Measurements from ENCODE around the gene SRRM5. TPM values are rescaled to one million over a fixed set of nuclear protein-coding genes. Genes with fewer than 3 reads are reported as not detected.
"Not testable (repeated sequence)": the region's sequence is repeated elsewhere in the genome, so short reads cannot be mapped to it uniquely, and the experiment has no call there.

SRRM5 gene
- total RNA-seq, 5 donors from 2014 or later (not counting 1 experiment from before 2014, with no cell fraction given): 0.55 to 1.6 (median 1.2) TPM

- H3K4me1 ChIP-seq (ENCODE audit: control insufficient read depth in 1 of 2, extremely low read depth in 1 of 2, insufficient read depth in 2 of 2, low read length in 2 of 2): peaks cover 9 to 43% of the 10 kb centered on the region in 2 experiments
- Mint-ChIP-seq H3K4me3 (peak overlapping the region; percentile 92 to 99 (median 95)), H3K36me3 (peaks cover 10% of the 10 kb centered on the region), H3K9me3 (no peaks in the 10 kb centered on the region), H3K27ac (peak overlapping the region; percentile 99 to 100), H3K27me3 (no peaks in the 10 kb centered on the region), H3K4me1 (peaks cover 41 to 47% (median 46%) of the 10 kb centered on the region in 3 donors)
- no peaks in the 10 kb centered on the region for H3K9me3 ChIP-seq
- no peaks in the 10 kb centered on the region for H3K27me3 ChIP-seq (replicated peaks in 1 of 2; ENCODE audit: control insufficient read depth in 2 of 2, extremely low read depth in 1 of 2, insufficient read depth in 2 of 2, low read length in 1 of 2)
- POLR2A ChIA-PET: interaction anchor here in 1 of 2 donors (1.0 kb wide), 1 partner anchor 108 kb away, joined by 4 read pairs; no protein-coding TSS in a partner anchor
- ATAC-seq (replicated peaks in 1 of 4): no peak
- H3K4me3 ChIP-seq (ENCODE audit: control insufficient read depth in 1 of 2, extremely low read depth in 1 of 2, low read length in 1 of 2): no peak overlapping the region
- peaks cover 0 to 29% of the 10 kb centered on the region in 2 donors for H3K36me3 ChIP-seq (ENCODE audit: control insufficient read depth in 2 of 2, extremely low read depth in 1 of 2, insufficient read depth in 1 of 2, low read length in 1 of 2)
- CTCF ChIA-PET: interaction anchor here in 1 of 2 donors (1.3 kb wide), 1 partner anchor 43 kb away, joined by 4 read pairs; no protein-coding TSS in a partner anchor
- DNase-seq: no peak
- H3K27ac ChIP-seq (ENCODE audit: low read length): peak overlapping the region; percentile 95
- WGBS (ENCODE audit: insufficient coverage): 38% methylated on average over 4 of the region's 5 CpGs
Measured at GRCh38 chr19:43597876-43598275, 14.0 kb upstream of the SRRM5 start.

- no peaks in the 10 kb centered on the region for H3K27me3 Mint-ChIP-seq
- H3K36me3 ChIP-seq (ENCODE audit: control insufficient read depth in 2 of 2, extremely low read depth in 1 of 2, insufficient read depth in 1 of 2, low read length in 1 of 2): peaks cover 0 to 21% of the 10 kb centered on the region in 2 donors
- H3K27me3 ChIP-seq (replicated peaks in 1 of 2; ENCODE audit: control insufficient read depth in 2 of 2, extremely low read depth in 1 of 2, insufficient read depth in 2 of 2, low read length in 1 of 2): no peaks in the 10 kb centered on the region
- peak overlapping the region in 1 of 2 donors; percentile 6 for H3K27ac Mint-ChIP-seq
- POLR2A ChIA-PET: interaction anchor here in 1 of 2 donors (0.6 kb wide), 1 partner anchor 61 kb away, joined by 3 read pairs; no protein-coding TSS in a partner anchor
- H3K4me3 ChIP-seq (ENCODE audit: control insufficient read depth in 1 of 2, extremely low read depth in 1 of 2, low read length in 1 of 2): no peak overlapping the region
- H3K27ac ChIP-seq (ENCODE audit: low read length): no peak overlapping the region
- CTCF ChIA-PET: interaction anchor here in 1 of 2 donors (1.3 kb wide), 1 partner anchor 44 kb away, joined by 4 read pairs; no protein-coding TSS in a partner anchor
- peaks cover 9 to 39% of the 10 kb centered on the region in 2 experiments for H3K4me1 ChIP-seq (ENCODE audit: control insufficient read depth in 1 of 2, extremely low read depth in 1 of 2, insufficient read depth in 2 of 2, low read length in 2 of 2)
- peaks cover 37 to 41% (median 40%) of the 10 kb centered on the region in 3 donors for H3K4me1 Mint-ChIP-seq
- DNase-seq (no peak), ATAC-seq (replicated peaks in 1 of 4) (no peak)
- H3K4me3 Mint-ChIP-seq: peak overlapping the region in 2 of 3 donors; percentile 6 to 99
- peaks cover 5% of the 10 kb centered on the region for H3K36me3 Mint-ChIP-seq
- 97% methylated on average over 18 of the region's 19 CpGs for WGBS (ENCODE audit: insufficient coverage)
- H3K9me3 ChIP-seq: no peaks in the 10 kb centered on the region
- H3K9me3 Mint-ChIP-seq: no peaks in the 10 kb centered on the region
Measured at GRCh38 chr19:43598445-43599240, 13.2 kb upstream of the SRRM5 start.

GRCh38 chr19:43599635-43600295 is 12.1 kb upstream of the SRRM5 start:
- peaks cover 3% of the 10 kb centered on the region for H3K36me3 Mint-ChIP-seq
- H3K36me3 ChIP-seq (ENCODE audit: control insufficient read depth in 2 of 2, extremely low read depth in 1 of 2, insufficient read depth in 1 of 2, low read length in 1 of 2): peaks cover 0 to 15% of the 10 kb centered on the region in 2 donors

GRCh38 chr19:43600326-43600725 is 11.6 kb upstream of the SRRM5 start:
- H3K4me3 ChIP-seq (ENCODE audit: control insufficient read depth in 1 of 2, extremely low read depth in 1 of 2, low read length in 1 of 2); H3K27me3 ChIP-seq (replicated peaks in 1 of 2; ENCODE audit: control insufficient read depth in 2 of 2, extremely low read depth in 1 of 2, insufficient read depth in 2 of 2, low read length in 1 of 2); H3K4me3 Mint-ChIP-seq; DNase-seq; H3K9me3 Mint-ChIP-seq; POLR2A ChIA-PET; H3K27me3 Mint-ChIP-seq; H3K36me3 Mint-ChIP-seq; ATAC-seq (replicated peaks in 1 of 4); H3K27ac ChIP-seq (ENCODE audit: low read length); H3K9me3 ChIP-seq; H3K27ac Mint-ChIP-seq: not testable (repeated sequence)
- CTCF ChIA-PET: interaction anchor here (0.6 to 1.0 kb wide), 4 partner anchors 16 to 210 kb away, joined by 3 to 6 read pairs (median 4); no protein-coding TSS in a partner anchor
- WGBS (ENCODE audit: insufficient coverage): 80% methylated on average over 2 of the region's 5 CpGs
- Histone ChIP-seq H3K36me3 (ENCODE audit: control insufficient read depth in 2 of 2, extremely low read depth in 1 of 2, insufficient read depth in 1 of 2, low read length in 1 of 2) (peaks cover 0 to 15% of the 10 kb centered on the region in 2 donors), H3K4me1 (ENCODE audit: control insufficient read depth in 1 of 2, extremely low read depth in 1 of 2, insufficient read depth in 2 of 2, low read length in 2 of 2) (peaks cover 9 to 23% of the 10 kb centered on the region in 2 experiments)
- peaks cover 28 to 35% (median 32%) of the 10 kb centered on the region in 3 donors for H3K4me1 Mint-ChIP-seq

More at GRCh38 chr19:43599635-43600295, 12.1 kb upstream of the SRRM5 start:
- POLR2A ChIA-PET: interaction anchor here in 1 of 2 donors (0.5 kb wide), 1 partner anchor 19 kb away, joined by 3 read pairs; no protein-coding TSS in a partner anchor
- peaks cover 9 to 28% of the 10 kb centered on the region in 2 experiments for H3K4me1 ChIP-seq (ENCODE audit: control insufficient read depth in 1 of 2, extremely low read depth in 1 of 2, insufficient read depth in 2 of 2, low read length in 2 of 2)
- H3K27me3 ChIP-seq (replicated peaks in 1 of 2; ENCODE audit: control insufficient read depth in 2 of 2, extremely low read depth in 1 of 2, insufficient read depth in 2 of 2, low read length in 1 of 2): no peaks in the 10 kb centered on the region
- DNase-seq (no peak), ATAC-seq (replicated peaks in 1 of 4) (no peak)
- Mint-ChIP-seq H3K9me3 (no peaks in the 10 kb centered on the region), H3K4me1 (peaks cover 30 to 38% (median 35%) of the 10 kb centered on the region in 3 donors), H3K4me3 (no peak overlapping the region), H3K27me3 (no peaks in the 10 kb centered on the region), H3K27ac (peak overlapping the region in 1 of 2 donors; percentile 16)
- no peak overlapping the region for H3K27ac ChIP-seq (ENCODE audit: low read length)
- no peak overlapping the region for H3K4me3 ChIP-seq (ENCODE audit: control insufficient read depth in 1 of 2, extremely low read depth in 1 of 2, low read length in 1 of 2)
- no peaks in the 10 kb centered on the region for H3K9me3 ChIP-seq
- WGBS (ENCODE audit: insufficient coverage): 100% methylated on average over 2 of the region's 4 CpGs
- CTCF ChIA-PET: interaction anchor here (0.6 to 1.0 kb wide), 5 partner anchors 17 to 211 kb away, joined by 3 to 10 read pairs (median 4); no protein-coding TSS in a partner anchor

- Mint-ChIP-seq H3K27me3 (no peaks in the 10 kb centered on the region), H3K4me1 (peaks cover 10 to 12% (median 10%) of the 10 kb centered on the region in 3 donors), H3K36me3 (peaks cover 17% of the 10 kb centered on the region), H3K27ac (peak overlapping the region in 1 of 2 donors; percentile 68), H3K4me3 (no peak overlapping the region), H3K9me3 (no peaks in the 10 kb centered on the region)
- DNase-seq (no peak), ATAC-seq (replicated peaks in 1 of 4) (no peak)
- H3K36me3 ChIP-seq (ENCODE audit: control insufficient read depth in 2 of 2, extremely low read depth in 1 of 2, insufficient read depth in 1 of 2, low read length in 1 of 2): peaks cover 3 to 13% of the 10 kb centered on the region in 2 donors
- H3K27me3 ChIP-seq (replicated peaks in 1 of 2; ENCODE audit: control insufficient read depth in 2 of 2, extremely low read depth in 1 of 2, insufficient read depth in 2 of 2, low read length in 1 of 2): no peaks in the 10 kb centered on the region
- CTCF ChIA-PET: interaction anchor here in 1 of 2 donors (0.5 kb wide), 1 partner anchor 108 kb away, joined by 8 read pairs; no protein-coding TSS in a partner anchor
- no peaks in the 10 kb centered on the region for H3K4me1 ChIP-seq (ENCODE audit: control insufficient read depth in 1 of 2, extremely low read depth in 1 of 2, insufficient read depth in 2 of 2, low read length in 2 of 2)
- no peak overlapping the region for H3K27ac ChIP-seq (ENCODE audit: low read length)
- POLR2A ChIA-PET: interaction anchor here in 1 of 2 donors (0.6 kb wide), 1 partner anchor 38 kb away, joined by 3 read pairs; no protein-coding TSS in a partner anchor
- no peak overlapping the region for H3K4me3 ChIP-seq (ENCODE audit: control insufficient read depth in 1 of 2, extremely low read depth in 1 of 2, low read length in 1 of 2)
- H3K9me3 ChIP-seq: no peaks in the 10 kb centered on the region
- WGBS (ENCODE audit: insufficient coverage): 100% methylated on average over 2 of the region's 7 CpGs
Measured at GRCh38 chr19:43605875-43606568, 5.9 kb upstream of the SRRM5 start.
